HepG2 (cell line): ENCODE data around the gene PDE4D. TPM values are rescaled to one million over a fixed set of nuclear protein-coding genes. Genes with fewer than 3 reads are reported as not detected.
"Not testable (repeated sequence)": the region's sequence is repeated elsewhere in the genome, so short reads cannot be mapped to it uniquely, and the experiment has no call there.

ENCODE experiments used
- ATAC-seq: fragments of 200-7000 bp; cut with Tn5 transposase; 3 replicates; pipeline ENCODE4 v1.9.1; 2020; ENCODE audit warnings: mild to moderate bottlenecking, moderate library complexity
- BruUV-seq: library from RNA; stranded (reverse); fragments of 400-500 nt; replicated peaks from 2 replicates; lab custom pipeline; 2021; lab: Mats Ljungman, UMichigan
- CTCF ChIA-PET: fragments of 300-600 bp; formaldehyde crosslinking; extraction: SDS; loops from one replicate; lab custom pipeline; 2021; ENCODE audit warnings: low total read pairs, inconsistent platforms, low intra/inter-chr PET ratio; lab: Yijun Ruan, JAX
- POLR2A ChIA-PET: fragments of 350-600 bp; sonication (Branson Sonifier 250); formaldehyde crosslinking; loops from one replicate; lab custom pipeline; 2020; ENCODE audit warnings: antibody characterized with exemption, inconsistent platforms; lab: Yijun Ruan, JAX
- DNase-seq: peaks from one replicate; pipeline ENCODE4 v3.0.0-alpha.2; 2015; ENCODE audit warnings: low spot score
- FAIRE-seq: peaks from 3 replicates; lab custom pipeline; 2011; peaks lifted over from hg19 to GRCh38; lab: Jason Lieb, UNC
- H2AFZ ChIP-seq: one replicate; pipeline ENCODE4 v1.6.1; 2011; ENCODE audit warnings: low read length, inconsistent platforms
- H3K27ac ChIP-seq: fragments of 300-600 bp; 3 replicates; pipeline ENCODE4 v1.8.0; 2011; ENCODE audit warnings: mixed run types, mild to moderate bottlenecking, mixed read lengths, low read length, inconsistent platforms; ENCODE audit not compliant: insufficient read depth; ENCODE audit errors: extremely low read length
- H3K27me3 ChIP-seq, 2 experiments: fragments of 200-600 bp in 1 of 2; 2 replicates in 1 of 2; 3 replicates in 1 of 2; pipeline versions ENCODE4 v1.6.0 to v1.8.0; 2011; ENCODE audit warnings: low read length in 2 of 2, mild to moderate bottlenecking in 2 of 2, moderate library complexity in 2 of 2, inconsistent platforms in 1 of 2; ENCODE audit not compliant: insufficient read depth in 2 of 2, control insufficient read depth in 1 of 2
- H3K36me3 ChIP-seq, 2 experiments: fragments of 200-600 bp in 1 of 2; replicated peaks in 1 of 2; 2 replicates in 1 of 2; 3 replicates in 1 of 2; pipeline versions ENCODE4 v1.5.1 to v1.8.0; 2011; ENCODE audit warnings: low read length in 2 of 2, inconsistent platforms in 1 of 2; ENCODE audit not compliant: insufficient read depth in 2 of 2, control insufficient read depth in 1 of 2
- H3K4me1 ChIP-seq: 2 replicates; pipeline ENCODE4 v1.5.1; 2012; ENCODE audit warnings: low read length, inconsistent platforms; ENCODE audit not compliant: insufficient read depth
- H3K4me2 ChIP-seq: 2 replicates; pipeline ENCODE4 v1.6.0; 2011; ENCODE audit warnings: low read depth, low read length, inconsistent platforms
- H3K4me3 ChIP-seq, 3 experiments: fragments of 200-600 bp in 1 of 3; sonication (generic), shearing (Covaris generic) in 1 of 3; replicated peaks in 1 of 3; 2 replicates each; pipeline ENCODE4 v1.5.1; 2011 to 2016; ENCODE audit warnings: low read length in 3 of 3, inconsistent platforms in 2 of 3, low read depth in 2 of 3, mild to moderate bottlenecking in 2 of 3, control low read depth in 1 of 3, mixed read lengths in 1 of 3; ENCODE audit not compliant: insufficient read depth in 1 of 3
- H3K79me2 ChIP-seq: one replicate; pipeline ENCODE4 v1.6.1; 2011; ENCODE audit warnings: low read length, inconsistent platforms; ENCODE audit not compliant: insufficient read depth
- H3K9ac ChIP-seq: 2 replicates; pipeline ENCODE4 v1.6.0; 2011; ENCODE audit warnings: mild to moderate bottlenecking, low read depth, low read length, inconsistent platforms; ENCODE audit not compliant: insufficient read depth
- H3K9me3 ChIP-seq: 2 replicates; pipeline ENCODE4 v1.5.1; 2012; ENCODE audit warnings: mild to moderate bottlenecking, low read length
- H4K20me1 ChIP-seq: 2 replicates; pipeline ENCODE4 v1.6.0; 2011; ENCODE audit warnings: inconsistent platforms, mild to moderate bottlenecking, low read length, moderate library complexity; ENCODE audit not compliant: insufficient read depth
- MED13 ChIP-seq: sonication (generic); formaldehyde crosslinking; IDR thresholded peaks from 2 replicates; pipeline ENCODE4 v1.5.0; 2020; ENCODE audit warnings: missing genetic modification reagents
- MEIS2 ChIP-seq: sonication (generic); formaldehyde crosslinking; IDR thresholded peaks from 2 replicates; pipeline ENCODE4 v1.9.0; 2021; ENCODE audit warnings: mild to moderate bottlenecking, missing genetic modification reagents
- RBFOX2 ChIP-seq: fragments of 200-400 bp; formaldehyde crosslinking; IDR thresholded peaks from 2 replicates; pipeline ENCODE4 v1.6.1; 2017; ENCODE audit warnings: low read depth, mild to moderate bottlenecking, low read length
- TBP ChIP-seq: sonication (generic); formaldehyde crosslinking; IDR thresholded peaks from 2 replicates; pipeline ENCODE4 v1.5.0; 2020; ENCODE audit warnings: missing genetic modification reagents
- ZNF451 ChIP-seq: sonication (generic); formaldehyde crosslinking; IDR thresholded peaks from 2 replicates; pipeline ENCODE4 v1.5.0; 2020; ENCODE audit warnings: mild to moderate bottlenecking, missing genetic modification reagents
- WGBS: methylation state at CpG from one replicate; pipeline ENCODE4 v1.1.6; 2017; ENCODE audit warnings: low lambda C conversion rate; 5-methylcytosine and 5-hydroxymethylcytosine counted together
- in situ Hi-C: cut with HindIII; loops from 2 replicates; pipeline ENCODE4 v1.10.0; 2017; ENCODE audit warnings: low pct_unique_long_range_greater_than_20kb; ENCODE audit not compliant: extremely low pct_ligation_motif_present
- intact Hi-C: fragments of 100-400 bp; cut with micrococcal nuclease; formaldehyde crosslinking; loops from one replicate; pipeline ENCODE4 v1.10.0; 2022; ENCODE audit not compliant: unreplicated experiment
- polyA plus RNA-seq, 8 experiments: library from polyadenylated mRNA; depleted of rRNA in 3 of 8; stranded (reverse) in 7 of 8; unstranded in 1 of 8; fragments of >200 nt; fragmentation: Illumina TruSeq in 4 of 8; extraction: Trizol in 4 of 8; gene quantifications; 2 replicates each; pipeline versions ENCODE4 v1.2.1 to v1.2.3, GENCODE V29; 2011 to 2016; ENCODE audit warnings: low read depth in 4 of 8, missing spikeins in 1 of 8, mixed read lengths in 1 of 8; ENCODE audit not compliant: insufficient read depth in 1 of 8
- total RNA-seq, 5 experiments: library from RNA; depleted of rRNA; stranded (reverse); fragments of >200 nt; fragmentation: Illumina TruSeq; extraction: Trizol; gene quantifications; 2 replicates each; pipeline ENCODE4 v1.2.3, GENCODE V29; 2016; ENCODE audit warnings: low read depth in 1 of 5
- TF ChIP-seq, protein P1 (sequence below): sonication (generic); formaldehyde crosslinking; conservative IDR thresholded peaks from 2 replicates; pipeline ENCODE4 v1.8.0; 2022; ENCODE audit warnings: mild to moderate bottlenecking, moderate library complexity, missing genetic modification reagents

The PDE4D gene
- total and polyA plus RNA-seq, 2 of the 13 experiments (the other 11 are each of a cell fraction or from before 2014, with no cell fraction given) = 7.0 to 12.2 TPM

DNA sequence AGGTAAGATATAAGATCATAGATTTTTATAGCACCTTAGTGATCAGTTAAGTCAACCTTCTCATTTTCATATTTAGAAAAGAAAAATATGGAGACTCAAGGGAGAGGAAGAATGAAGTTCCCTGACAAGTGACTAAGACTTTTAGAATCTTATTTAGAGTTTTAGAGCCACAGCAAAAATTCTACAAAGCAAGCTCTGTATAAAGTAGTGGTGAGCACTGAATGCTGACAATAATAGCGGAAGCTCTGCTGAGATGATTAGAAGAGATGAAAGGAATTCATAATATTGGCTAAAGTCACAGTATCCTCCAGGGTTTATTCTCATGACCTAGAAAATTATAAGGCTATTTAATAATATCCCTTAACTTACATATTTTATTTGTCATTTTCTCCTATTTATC, 316.0 kb downstream of the PDE4D start:
- Histone ChIP-seq H2AFZ (no peak overlapping the region), H4K20me1 (no peaks in the 10 kb centered on the region), H3K79me2 (no peaks in the 10 kb centered on the region), H3K9ac (no peak overlapping the region), H3K9me3 (no peaks in the 10 kb centered on the region), H3K27me3 (no peaks in the 10 kb centered on the region), H3K4me3 (no peak overlapping the region), H3K4me1 (0 out of 2 replicates have a peak, but pooled peaks cover 8% of the 10 kb centered on the region), H3K36me3 (no peaks in the 10 kb centered on the region), H3K4me2 (no peak overlapping the region), H3K27ac (no peak overlapping the region)
- intact Hi-C loops (no loop called here), in situ Hi-C loops (no loop called here)
- FAIRE-seq = no peak
- BruUV-seq = no TSS peak
- CTCF ChIA-PET = no interaction called here
- POLR2A ChIA-PET = no interaction called here
- TF ChIP-seq TBP (no peak), RBFOX2 (no peak)
- TF ChIP-seq, protein P1, sequence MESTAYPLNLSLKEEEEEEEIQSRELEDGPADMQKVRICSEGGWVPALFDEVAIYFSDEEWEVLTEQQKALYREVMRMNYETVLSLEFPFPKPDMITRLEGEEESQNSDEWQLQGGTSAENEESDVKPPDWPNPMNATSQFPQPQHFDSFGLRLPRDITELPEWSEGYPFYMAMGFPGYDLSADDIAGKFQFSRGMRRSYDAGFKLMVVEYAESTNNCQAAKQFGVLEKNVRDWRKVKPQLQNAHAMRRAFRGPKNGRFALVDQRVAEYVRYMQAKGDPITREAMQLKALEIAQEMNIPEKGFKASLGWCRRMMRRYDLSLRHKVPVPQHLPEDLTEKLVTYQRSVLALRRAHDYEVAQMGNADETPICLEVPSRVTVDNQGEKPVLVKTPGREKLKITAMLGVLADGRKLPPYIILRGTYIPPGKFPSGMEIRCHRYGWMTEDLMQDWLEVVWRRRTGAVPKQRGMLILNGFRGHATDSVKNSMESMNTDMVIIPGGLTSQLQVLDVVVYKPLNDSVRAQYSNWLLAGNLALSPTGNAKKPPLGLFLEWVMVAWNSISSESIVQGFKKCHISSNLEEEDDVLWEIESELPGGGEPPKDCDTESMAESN = no peak
- 100% methylated on average over 1 of the region's 1 CpG for whole genome bisulfite sequencing
- no peak for DNase-seq
- ATAC-seq = no peak

DNA sequence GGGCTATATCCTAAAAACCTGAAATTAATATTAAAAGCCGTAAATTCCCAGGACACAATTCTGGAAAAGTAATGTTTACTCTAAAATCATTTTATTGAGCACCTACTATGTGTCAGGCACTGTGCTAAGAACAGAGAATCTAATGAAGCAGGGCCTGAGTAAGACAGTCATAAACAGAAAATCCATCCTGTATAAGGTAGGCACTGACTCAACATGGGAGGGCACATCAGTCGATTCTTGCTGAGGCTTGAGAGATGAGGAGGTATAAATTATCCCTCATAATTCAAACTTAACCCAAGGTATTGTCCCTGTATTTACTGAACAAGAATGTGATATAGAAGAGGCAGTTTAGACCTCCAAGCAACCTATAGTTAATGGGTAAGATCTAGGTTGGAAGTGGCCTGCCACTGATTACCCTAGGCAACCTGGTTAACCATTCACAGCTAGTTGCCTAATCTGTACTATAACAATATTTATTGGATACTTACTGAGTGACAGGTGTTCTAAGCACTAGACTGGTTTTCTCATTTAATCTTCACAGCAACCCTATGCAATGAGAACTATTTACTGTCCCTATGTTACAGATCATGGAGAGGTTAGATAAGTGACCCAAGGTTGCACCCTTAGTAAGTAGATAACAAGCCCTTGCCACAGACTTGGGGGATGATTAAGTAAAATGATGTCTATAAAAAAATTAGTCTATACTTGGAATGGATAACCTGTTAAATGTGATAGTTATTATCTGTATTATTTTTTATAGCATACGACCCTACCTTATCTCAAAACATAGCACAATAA, 317.7 kb downstream of the PDE4D start:
- POLR2A ChIA-PET = no interaction called here
- H2AFZ ChIP-seq = no peak overlapping the region
- H3K27ac ChIP-seq = no peak overlapping the region
- CTCF ChIA-PET = no interaction called here
- no peaks in the 10 kb centered on the region for H3K27me3 ChIP-seq
- H3K9ac ChIP-seq = no peak overlapping the region
- ATAC-seq = no peak
- TF ChIP-seq ZNF451 (CRISPR knock-in tag) = no peak
- TF ChIP-seq MED13 (CRISPR knock-in tag) = no peak
- no peak for TF ChIP-seq MEIS2 (CRISPR knock-in tag)
- TF ChIP-seq, all 625 proteins: peak for 0
- 67% methylated on average over 3 of the region's 3 CpGs for WGBS
- Histone ChIP-seq H3K9me3 (no peaks in the 10 kb centered on the region), H4K20me1 (no peaks in the 10 kb centered on the region), H3K79me2 (no peaks in the 10 kb centered on the region), H3K4me2 (no peak overlapping the region), H3K4me1 (0 out of 2 replicates have a peak, but pooled peaks cover 8% of the 10 kb centered on the region), H3K4me3 (no peak overlapping the region), H3K36me3 (no peaks in the 10 kb centered on the region)
- FAIRE-seq = no peak
- in situ Hi-C loops (no loop called here), intact Hi-C loops (no loop called here)
- no TSS peak for BruUV-seq
- no peak for DNase-seq

DNA sequence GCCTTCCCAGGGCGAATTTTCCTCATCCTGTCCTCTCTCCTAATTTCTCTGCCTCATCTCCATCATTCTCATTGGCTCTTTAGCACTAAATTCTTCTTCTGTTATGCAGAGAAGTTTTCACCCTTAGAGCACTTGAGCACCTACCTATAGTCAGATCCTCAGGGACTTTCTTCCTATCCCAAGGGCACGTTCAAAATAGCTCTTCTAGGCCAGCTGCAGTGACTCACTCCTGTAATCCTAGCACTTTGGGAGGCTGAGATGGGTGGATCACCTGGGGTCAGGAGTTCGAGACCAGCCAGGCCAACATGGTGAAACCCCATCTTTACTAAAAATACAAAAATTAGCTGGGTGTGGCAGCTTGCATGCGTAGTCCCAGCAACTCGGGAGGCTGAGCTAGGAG, 320.0 kb downstream of the PDE4D start:
- H3K27ac ChIP-seq, CTCF ChIA-PET, H2AFZ ChIP-seq, ATAC-seq, BruUV-seq, in situ Hi-C loops, POLR2A ChIA-PET, H3K4me2 ChIP-seq, FAIRE-seq, H3K36me3 ChIP-seq, H3K27me3 ChIP-seq, H3K4me1 ChIP-seq, H3K4me3 ChIP-seq, H4K20me1 ChIP-seq, intact Hi-C loops, DNase-seq, H3K9me3 ChIP-seq, H3K9ac ChIP-seq, H3K79me2 ChIP-seq: not testable (repeated sequence)
- WGBS = 81% methylated on average over 5 of the region's 5 CpGs
